NB4 (cell line): ENCODE results near the gene KLK6.

Source experiments
- CTCF ChIP-seq: IDR thresholded peaks from one replicate; pipeline ENCODE4 v1.5.1; 2012; ENCODE audit warnings: low read depth, low read length
- POLR2A ChIP-seq: IDR thresholded peaks from 2 replicates; pipeline ENCODE4 v1.6.1; 2011; ENCODE audit warnings: mild to moderate bottlenecking; ENCODE audit not compliant: insufficient read length; ENCODE audit errors: extremely low read depth

- TF ChIP-seq CTCF, result no peak
- TF ChIP-seq POLR2A, result no peak
Measured at GRCh38 chr19:50964266-50964665, 5.1 kb downstream of the KLK6 start.
